ENCODE data around the gene HIF1A.
"Not testable (repeated sequence)": the region's sequence is repeated elsewhere in the genome, so short reads cannot be mapped to it uniquely, and the experiment has no call there.

Gene HIF1A

DNA sequence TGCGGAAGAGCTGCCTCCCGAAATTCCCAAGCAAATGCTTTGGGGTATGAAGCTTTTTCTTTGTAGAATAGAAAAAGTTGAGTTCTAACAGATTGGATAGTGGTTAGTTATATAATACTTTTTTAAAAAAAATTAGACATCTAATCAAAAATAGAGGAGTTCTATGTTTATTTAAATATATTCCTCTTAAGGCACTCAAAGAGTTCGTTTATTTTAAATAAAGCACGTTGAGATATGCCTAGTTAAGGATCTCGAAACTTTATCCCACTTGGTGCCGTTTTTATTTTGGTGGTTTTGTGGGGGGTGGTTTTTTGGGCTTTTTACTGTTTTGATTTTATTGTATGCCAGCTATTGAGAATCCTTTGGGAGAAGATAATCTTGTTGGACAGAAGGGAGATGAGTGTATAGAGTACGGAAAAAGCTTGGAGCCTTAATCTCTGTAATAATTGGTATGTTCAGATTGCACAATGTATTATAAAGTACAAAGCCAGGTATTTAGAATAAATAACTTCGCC is 56.2 kb downstream of the HIF1A start:
- no peak for DNase-seq (ENCODE audit: insufficient read length, low spot score)
- TF ChIP-seq, protein P1, sequence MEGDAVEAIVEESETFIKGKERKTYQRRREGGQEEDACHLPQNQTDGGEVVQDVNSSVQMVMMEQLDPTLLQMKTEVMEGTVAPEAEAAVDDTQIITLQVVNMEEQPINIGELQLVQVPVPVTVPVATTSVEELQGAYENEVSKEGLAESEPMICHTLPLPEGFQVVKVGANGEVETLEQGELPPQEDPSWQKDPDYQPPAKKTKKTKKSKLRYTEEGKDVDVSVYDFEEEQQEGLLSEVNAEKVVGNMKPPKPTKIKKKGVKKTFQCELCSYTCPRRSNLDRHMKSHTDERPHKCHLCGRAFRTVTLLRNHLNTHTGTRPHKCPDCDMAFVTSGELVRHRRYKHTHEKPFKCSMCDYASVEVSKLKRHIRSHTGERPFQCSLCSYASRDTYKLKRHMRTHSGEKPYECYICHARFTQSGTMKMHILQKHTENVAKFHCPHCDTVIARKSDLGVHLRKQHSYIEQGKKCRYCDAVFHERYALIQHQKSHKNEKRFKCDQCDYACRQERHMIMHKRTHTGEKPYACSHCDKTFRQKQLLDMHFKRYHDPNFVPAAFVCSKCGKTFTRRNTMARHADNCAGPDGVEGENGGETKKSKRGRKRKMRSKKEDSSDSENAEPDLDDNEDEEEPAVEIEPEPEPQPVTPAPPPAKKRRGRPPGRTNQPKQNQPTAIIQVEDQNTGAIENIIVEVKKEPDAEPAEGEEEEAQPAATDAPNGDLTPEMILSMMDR (IDR thresholded peaks at IDR 0.05; ENCODE audit: insufficient read depth, missing control alignments) = no peak
- FAIRE-seq = peak; percentile 70

DNA sequence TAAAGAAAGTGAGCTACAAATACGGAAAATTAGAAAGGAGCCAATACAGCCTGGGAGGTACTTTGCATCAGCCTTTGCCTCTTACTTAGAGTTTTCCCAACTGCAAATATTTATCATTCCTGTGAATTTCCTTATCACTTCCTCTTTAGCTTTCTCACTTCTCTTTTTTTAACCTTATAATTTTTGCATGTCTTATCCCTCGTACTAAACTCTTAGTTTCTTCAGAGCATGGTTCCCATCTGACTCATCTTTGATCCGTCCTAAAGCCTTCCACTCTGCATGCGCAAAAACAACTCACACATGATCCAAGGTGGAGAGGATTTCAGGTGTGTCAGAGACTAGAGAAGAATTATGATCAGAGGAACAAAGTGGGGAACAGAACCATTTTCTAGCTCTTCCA is 57.3 kb downstream of the HIF1A start:
- peak; percentile 6 for FAIRE-seq

DNA sequence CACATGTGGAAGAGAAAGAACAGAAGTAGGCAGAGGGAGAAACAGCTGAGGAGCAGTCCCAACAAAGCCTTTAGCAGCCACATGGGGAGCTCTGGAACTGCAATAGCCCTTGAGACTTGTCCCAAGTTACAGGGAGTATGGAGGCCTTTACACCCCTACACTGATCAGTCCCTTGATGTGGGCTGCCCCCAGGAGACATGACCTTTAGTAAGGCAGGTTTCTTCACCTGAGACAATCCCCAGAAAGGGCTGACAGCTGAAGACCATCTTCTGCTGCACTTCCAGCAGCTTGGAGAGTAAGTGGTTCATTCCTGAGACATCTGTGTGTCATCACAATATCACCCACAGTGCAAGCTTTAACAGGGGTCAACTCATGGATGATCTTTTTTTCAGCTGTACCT is 58.3 kb downstream of the HIF1A start:
- TF ChIP-seq, protein P1 (IDR thresholded peaks at IDR 0.05; ENCODE audit: insufficient read depth, missing control alignments) = no peak
- FAIRE-seq (no peak), DNase-seq (ENCODE audit: insufficient read length, low spot score) (no peak)

More for the DNA sequence above, 57.3 kb downstream of the HIF1A start:
- TF ChIP-seq, protein P1 (IDR thresholded peaks at IDR 0.05; ENCODE audit: insufficient read depth, missing control alignments) = no peak
- no peak for DNase-seq (ENCODE audit: insufficient read length, low spot score)

DNA sequence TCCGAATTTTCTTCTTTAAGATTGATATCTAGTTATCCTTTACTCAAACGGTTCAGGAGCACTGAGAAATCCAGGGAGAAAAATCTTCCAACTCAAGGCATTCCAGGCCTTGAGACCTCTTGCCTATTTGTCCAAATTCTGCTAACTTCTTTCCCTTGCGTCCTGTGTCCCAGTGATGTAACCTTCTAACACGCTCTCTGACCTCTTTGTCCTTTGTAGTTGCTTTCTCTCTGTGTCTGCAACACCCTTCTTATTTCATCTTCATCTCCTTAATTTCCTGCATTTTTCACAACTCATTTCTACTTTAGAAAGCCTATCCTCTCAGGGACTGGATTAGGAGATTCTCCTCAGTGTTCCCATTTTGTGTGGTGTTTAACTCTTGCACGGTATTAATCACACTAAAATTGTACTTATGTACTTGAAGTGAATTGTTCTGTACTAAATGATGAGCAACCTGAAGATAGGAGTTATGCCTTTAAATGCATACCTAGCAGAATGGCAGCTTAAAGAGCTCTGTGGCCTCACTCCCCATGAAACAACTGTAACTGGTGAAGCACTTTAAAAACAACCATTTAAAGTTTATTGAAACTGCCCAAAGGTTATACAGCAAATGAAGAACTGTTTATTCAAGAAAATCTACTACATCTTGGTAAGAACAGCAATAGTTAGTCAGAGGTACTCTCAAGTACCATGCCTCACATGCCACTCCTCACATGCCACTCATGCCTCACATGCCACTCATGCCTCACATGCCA is 59.5 kb downstream of the HIF1A start:
- FAIRE-seq (no peak), DNase-seq (ENCODE audit: insufficient read length, low spot score) (no peak)
- TF ChIP-seq, protein P1 (IDR thresholded peaks at IDR 0.05; ENCODE audit: insufficient read depth, missing control alignments) = no peak

DNA sequence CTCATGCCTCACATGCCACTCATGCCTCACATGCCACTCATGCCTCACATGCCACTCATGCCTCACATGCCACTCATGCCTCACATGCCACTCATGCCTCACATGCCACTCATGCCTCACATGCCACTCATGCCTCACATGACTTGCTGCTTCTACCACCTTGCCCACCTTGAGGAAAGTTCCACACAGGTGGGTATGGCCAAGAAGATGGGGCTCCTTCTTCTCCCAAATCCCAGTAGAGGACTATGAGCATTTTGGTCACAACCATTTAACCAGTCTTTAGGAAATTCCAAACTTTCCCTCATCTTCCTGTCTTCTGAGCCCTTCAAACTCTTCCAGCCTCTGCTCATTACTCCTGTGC is 60.0 kb downstream of the HIF1A start:
- not testable (repeated sequence) for FAIRE-seq; DNase-seq (ENCODE audit: insufficient read length, low spot score)

DNA sequence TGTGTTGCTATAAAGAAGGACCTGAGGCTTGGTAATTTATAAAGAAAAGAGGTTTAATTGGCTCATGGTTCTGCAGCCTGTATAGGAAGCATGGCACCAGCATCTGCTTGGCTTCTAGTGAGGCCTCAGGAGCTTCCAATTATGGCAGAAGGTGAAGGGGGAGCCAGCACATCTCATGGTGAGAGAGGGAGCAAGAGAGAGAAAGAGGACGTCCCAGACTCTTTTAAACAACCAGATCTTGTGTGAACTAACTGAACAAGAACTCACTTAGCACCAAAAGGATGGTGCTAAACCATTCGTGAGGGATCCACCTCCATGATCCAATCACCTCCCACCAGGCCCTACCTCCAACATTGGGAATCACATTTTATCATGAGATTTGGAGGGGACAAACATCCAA is 60.8 kb downstream of the HIF1A start:
- TF ChIP-seq, protein P1 (IDR thresholded peaks at IDR 0.05; ENCODE audit: insufficient read depth, missing control alignments) = no peak
- DNase-seq (ENCODE audit: insufficient read length, low spot score) (no peak), FAIRE-seq (no peak)

DNA sequence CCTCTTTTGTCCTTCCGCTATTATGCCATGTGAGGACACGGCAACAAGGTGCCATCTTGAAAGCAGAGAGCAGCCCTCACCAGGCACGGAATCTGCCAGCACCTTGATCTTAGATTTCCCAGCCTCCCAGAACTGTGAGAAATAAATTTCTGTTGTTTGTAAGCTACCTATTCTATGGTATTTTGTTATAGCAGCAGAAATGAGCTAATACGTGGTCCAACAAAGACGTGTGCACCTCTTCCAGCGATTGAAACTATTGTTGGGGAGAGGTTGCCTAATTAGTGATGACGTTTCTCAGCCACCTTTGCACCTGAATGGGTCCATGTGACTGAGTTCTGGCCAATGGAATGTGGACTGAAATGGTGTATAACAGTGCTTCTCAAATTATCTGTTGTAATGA is 64.6 kb downstream of the HIF1A start:
- FAIRE-seq (no peak), DNase-seq (ENCODE audit: insufficient read length, low spot score) (no peak)
- TF ChIP-seq, protein P1 (IDR thresholded peaks at IDR 0.05; ENCODE audit: insufficient read depth, missing control alignments) = no peak

All from D721Med (cell line).